Embryonic facial prominence (tissue), 1 donor: ENCODE results near the gene TBXAS1.
"Not testable (repeated sequence)": the region's sequence is repeated elsewhere in the genome, so short reads cannot be mapped to it uniquely, and the experiment has no call there.

Experiments
- DNase-seq: peaks from one replicate; pipeline ENCODE4 v3.0.0-alpha.2; 2016; ENCODE audit errors: extremely low spot score

TBXAS1 gene

DNA sequence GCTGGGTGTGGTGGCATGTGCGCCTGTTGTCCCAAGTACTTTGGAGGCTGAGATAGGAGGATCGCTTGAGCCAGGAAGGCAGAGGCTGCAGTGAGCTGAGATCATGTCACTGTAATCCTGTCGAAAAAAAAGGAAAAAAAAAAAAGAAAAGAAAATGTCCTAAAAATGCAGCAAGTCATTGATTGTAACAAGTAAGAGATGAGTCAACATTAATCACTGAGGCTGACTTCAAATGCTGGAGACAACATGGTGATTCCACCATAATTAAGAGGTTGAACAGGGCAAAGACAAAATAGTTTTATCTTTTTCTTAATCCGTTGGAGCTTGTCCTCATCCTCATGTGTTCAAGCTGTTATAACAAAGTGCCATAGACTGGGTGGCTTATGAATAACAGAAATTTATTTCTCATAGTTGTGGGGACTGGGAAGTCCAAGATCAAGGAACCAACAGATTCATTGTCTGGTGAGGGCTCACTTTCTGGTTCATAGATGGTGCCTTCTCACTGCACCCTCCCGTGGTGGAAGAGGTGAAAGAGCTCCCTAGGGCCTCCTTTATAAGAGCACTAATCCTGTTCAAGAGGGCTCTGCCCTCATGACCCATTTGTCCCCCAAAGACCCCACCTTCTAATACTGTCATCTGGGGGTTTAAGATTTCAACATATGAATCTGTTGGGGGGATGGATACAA, 60.3 kb downstream of the TBXAS1 start:
- DNase-seq = no peak

DNA sequence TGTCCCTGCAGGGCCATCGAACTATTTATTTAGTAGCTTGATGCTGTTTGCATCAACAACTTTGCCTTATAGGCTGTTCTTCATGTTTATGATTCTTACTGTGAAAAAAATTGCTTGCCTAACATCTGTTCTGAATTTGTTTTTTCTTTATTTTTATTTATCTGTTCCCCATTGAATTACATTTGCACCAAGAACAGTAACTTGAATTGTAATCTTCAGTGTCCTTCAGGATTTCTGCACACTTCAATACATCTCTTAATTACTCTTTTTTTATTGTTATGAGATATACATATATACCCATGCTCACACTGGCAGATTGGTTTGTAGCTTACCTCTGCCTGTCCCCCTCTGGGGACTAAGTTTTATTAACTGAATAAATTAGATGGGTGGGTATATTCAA, 64.4 kb downstream of the TBXAS1 start:
- DNase-seq = no peak

DNA sequence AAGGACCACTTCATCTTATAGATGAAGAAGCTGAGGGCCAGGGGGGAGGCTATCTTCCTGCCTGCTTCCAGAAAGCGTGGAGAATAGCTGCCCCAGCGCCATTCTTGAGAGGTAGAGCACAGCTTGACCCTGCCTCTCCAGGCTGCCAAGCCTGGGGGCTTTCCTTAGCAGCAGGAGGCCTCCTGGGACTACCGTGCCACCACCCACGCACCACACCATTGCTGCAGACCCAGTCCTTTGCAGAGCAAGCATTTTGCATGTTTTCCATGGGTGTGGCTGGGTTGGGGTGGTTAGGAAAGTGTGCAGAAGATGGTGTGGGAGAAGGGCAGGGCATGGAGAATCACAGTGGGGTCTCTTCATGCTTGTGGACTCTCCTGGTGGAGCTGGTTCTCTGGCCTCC, 64.9 kb downstream of the TBXAS1 start:
- DNase-seq = no peak

DNA sequence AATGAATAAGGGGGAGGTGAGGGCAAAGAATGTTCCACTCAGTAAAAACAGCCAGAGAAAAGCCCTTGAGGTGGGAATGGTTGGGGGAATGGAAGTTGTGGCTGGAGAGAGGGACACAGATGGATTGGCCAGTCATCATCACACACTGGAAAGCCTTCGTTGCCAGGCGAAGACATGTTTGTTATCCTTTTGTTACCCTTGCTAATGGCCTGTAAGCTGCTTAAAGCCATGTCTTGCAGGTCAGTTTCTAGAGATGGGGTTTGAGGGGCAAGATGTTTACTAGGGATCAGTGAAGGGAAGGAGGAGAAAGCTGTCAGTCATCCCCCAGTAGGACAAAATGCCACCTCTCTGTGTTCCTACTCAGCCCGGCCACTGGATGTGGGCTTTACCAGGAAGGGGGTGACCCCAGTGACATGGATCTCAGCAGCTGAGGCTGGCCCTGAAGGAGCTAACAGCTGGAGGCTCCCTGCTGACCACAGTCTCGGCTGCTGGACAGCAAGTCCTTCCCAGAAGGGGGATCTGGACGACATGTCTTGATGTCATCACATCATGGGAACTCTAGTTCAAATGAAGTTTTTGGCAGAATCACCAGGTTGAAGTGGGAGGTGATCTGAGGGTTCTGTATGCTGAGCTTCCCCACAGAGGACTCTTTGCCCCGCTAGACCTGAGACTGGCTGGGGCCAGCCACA, 66.2 kb downstream of the TBXAS1 start:
- no peak for DNase-seq

DNA sequence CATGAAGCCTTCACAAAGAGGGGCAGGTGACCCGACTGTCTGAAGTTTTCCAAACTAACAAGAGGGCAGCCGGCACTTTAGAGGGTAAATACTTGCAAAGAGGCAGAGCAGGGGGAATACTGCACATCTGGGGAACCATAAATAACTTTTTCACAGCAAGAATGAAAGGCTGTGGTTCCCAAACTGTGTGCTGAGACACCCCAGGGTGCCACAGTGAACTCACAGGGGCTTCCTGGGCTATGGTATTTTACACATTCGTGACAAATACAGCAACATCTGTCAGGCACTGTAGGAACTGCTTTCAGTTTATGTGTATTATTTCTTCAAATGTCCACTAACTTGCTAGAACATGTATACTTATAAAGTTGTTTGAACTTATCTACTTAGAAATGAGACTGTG, 67.2 kb downstream of the TBXAS1 start:
- DNase-seq = no peak

DNA sequence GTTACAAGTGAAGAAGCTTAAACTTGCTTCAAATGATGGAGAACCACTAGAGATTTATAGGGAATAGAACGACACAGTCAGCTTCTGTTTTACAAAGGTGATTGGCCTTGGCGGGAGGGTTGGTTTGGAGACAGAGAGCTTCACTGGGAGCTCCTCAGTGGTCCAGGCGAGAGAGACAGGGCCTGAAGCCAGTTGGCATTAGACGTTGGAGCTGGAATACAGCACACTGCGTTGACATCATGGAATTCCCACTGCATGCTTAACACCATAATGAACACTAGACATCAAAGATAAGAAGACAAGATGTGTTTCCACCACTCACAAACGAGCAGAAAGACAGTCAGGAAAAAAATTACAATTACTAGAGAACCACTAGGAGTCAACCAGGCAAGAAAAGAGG, 67.8 kb downstream of the TBXAS1 start:
- DNase-seq = no peak

DNA sequence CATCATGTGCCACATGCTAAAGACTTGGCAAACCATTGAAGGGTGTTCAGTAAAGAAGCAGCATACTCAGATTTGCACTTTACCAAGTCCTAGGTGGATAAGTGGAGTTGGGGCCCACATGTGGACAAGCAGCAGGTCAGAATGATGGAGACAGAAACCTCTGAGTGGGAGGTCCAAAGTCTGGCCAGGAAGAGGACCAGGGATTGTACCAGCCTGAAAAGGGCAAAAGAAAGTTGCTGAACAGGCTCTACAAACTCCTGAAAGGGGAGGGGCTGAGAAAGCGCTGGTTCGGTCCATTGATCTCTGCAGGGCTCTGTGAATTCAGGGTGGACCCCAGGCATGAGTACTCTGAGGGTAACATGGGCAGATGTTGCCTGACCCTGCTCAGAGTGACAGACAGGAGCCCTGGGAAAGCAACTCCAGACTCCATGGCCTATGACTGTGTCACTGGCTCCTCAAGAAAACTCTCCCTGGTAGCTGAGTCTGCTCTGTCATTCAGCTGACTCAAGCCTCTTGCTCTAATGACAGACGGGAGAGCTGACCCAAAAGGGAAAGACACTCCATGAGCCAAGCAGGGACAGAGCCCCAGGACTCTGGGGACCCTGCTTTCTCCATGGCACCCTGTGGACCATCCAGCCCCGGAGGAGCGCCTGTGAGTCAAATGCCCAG, 68.5 kb downstream of the TBXAS1 start:
- no peak for DNase-seq

DNA sequence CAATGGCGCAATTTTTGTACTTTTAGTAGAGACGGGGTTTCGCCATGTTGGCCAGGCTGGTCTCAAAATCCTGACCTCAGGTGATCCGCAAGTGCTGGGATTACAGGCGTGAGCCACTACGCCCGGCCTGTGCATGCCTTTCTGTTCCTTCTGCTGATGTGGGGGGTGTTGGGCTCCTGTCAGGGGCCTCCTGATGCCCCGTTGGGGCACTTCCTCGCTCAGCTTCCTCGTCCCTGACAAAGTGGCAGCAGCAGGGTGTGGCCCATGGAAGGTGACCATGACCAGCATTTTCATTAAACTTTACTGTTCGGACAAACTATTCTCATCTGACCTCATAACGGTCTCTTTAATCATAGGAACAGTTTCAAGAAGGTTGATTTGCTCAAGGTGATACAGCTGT, 69.4 kb downstream of the TBXAS1 start:
- DNase-seq = no peak

DNA sequence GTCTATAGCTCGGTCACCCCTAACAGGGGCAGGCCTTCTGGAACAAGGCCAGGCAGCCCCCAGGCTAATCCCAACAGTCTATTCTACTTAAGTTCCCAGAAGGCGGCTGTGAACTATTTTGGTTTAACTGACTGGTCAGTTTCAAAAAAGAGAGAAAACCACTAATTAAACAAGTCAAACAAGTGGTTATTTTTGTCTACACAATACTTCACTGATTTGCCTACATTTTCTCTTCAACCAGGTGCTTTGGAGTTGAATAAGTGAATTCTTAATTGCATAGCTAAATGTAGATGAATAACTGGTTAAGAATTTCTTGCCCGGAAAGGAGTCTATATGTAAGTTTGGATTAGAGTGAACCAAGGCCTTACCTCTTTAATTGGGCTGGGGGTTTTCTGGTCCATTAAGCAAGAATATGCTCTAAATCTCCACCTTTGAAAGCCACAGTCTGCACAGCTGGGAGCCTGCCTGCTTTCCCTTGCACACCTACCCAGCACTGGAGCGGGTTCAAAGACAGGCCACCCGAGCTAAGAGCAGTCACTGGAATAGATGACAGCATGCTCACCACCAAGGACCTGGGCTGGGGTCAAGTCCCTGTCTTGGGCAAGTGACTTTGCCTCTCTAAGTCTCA, 70.4 kb downstream of the TBXAS1 start:
- no peak for DNase-seq

DNA sequence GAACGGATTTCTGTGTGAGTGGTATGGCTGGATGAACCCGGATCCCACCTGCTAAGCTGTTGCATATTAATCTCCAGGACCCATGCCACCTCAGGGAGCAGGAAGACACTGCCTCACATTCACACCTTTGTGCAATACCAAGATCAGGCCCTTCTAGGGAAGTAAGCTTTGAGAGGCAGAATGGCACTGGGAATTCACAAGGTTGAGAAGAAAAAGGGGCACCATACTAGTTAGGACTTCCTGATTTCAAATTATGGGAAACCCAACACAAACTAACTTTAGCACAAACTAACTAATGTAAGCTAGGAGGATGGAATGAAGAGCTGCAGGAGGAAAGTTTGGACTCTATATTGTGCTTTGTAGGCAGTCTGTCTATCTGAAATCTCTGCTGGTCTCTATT, 71.3 kb downstream of the TBXAS1 start:
- no peak for DNase-seq

DNA sequence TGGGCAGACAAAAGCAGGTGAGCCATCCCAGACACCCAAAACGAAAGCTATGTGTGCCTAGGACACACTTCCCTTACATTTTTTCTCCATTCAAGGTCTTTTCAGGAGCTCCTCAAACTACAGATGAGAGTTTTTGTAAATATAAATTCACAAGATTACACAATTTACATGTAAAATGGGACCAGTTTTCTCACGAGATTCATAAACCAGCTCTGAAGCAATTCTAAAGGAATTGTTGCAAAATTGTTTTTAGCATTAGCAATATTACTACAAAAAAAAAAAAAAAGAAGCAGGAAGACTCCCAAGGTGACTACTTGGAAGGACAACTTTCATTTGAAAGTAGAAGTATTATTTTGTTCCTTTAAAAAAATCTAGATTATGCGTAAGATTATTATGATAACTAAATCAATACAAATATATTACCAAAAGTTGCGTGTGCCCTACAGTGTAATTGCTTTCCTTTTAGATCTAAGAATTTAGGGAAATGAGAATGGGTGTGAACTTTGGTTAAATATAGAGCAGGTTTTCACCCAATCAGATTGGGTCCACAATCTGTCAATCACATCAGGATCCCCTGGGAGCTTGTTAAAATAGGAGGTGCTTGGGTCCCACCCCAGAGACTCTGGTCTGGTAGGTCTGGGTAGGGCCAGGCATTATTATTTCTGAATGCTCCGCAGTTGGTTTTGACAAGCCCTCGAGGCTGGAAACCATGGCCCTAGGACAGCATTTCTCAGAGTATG, 72.2 kb downstream of the TBXAS1 start:
- DNase-seq = no peak

DNA sequence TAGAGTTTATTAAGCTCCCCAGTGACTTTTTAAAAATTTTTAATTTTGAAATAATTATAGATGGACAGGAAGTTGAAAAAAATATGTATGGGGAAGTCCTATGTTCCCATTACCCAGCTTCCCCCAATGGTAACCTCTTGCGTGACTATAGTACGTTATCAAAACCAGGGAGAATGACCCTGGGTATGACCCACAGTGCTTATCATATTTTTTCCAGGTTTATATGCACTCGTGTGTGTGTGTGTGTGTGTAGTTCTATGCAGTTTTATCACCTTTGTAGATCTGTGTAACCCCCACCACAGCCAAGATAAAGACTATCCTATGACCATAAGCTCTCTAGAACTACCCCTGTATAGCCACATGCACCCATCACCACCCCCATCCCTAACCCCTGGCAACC, 72.8 kb downstream of the TBXAS1 start:
- DNase-seq = no peak

DNA sequence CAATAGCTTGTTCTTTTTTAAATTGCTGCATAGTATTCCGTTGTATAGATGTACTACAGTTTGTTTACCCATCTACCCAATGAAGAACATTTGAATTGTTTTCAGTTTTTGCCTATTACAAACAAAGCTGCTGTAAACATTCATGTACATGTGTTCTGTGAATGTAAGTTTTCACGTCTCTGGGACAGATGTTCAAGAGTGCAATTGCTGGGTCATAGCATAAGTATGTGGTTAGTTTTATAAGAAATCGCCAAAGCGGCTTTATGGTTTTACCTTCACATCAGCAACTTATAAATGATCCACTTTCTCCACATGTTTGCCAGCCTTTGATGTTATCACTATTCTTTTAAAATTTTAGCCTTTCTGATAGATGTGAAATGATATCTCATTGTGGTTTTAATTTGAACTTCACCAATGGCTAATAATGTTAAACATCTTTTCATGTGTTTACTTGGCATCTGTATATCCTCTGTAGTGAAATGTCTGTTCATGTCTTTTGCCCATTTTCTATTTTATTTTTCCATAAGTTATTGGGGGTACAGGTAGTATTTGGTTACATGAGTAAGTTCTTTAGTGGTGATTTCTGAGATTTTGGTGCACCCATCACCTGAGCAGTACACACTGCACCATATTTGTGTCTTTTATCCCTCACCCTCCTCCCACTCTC, 73.5 kb downstream of the TBXAS1 start:
- DNase-seq = no peak

DNA sequence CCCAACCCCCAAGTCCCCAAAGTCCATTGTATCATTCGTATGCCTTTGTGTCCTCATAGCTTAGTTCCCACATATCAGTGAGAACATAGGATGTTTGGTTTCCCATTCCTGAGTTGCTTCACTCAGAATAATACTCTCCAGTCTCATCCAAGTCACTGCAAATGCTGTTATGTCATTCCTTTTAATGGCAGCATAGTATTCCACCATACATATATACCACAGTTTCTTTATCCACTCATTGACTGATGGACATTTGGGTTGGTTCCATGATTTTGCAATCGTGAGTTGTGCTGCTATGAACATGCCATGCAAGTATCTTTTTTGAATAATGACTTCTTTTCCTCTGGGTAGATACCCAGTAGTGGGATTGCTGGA, 74.0 kb downstream of the TBXAS1 start:
- not testable (repeated sequence) for DNase-seq

DNA sequence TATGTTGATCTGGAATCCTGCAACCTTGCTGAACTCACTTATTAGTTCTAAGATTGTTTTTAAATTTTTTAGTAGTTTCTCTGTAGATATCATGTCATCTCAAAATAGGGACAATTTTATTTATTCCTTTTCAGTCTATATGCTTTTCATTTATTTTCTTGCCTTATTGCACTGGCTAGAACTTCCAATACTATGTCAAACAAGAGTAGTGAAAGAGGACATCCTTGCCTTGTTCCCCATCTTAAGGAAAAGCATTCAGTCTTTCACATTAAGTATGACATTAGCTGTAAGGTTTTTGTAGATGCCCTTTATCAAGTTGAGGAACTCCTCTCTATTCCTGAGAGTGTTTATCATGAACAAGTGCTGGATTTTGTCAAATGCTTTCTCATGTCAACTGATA, 77.8 kb downstream of the TBXAS1 start:
- DNase-seq = no peak

DNA sequence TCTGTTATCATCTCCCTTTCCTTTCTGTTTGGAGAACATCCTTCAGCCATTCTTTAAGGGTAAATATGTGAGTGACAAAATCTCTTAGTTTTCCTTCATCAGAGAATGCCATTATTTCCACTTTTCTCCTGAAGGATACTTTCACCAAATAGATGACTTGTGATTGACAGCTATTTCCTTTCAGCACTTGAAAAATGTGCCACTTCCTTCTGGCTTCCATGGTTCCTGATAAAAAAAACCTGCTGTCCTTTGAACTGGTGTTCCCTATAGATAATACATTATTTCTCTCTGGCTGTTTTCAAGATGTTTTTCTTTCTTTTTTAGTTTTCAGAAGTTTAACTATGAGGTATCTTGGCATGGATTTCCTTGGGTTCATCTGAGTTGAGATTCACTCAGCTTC, 79.7 kb downstream of the TBXAS1 start:
- DNase-seq = no peak

DNA sequence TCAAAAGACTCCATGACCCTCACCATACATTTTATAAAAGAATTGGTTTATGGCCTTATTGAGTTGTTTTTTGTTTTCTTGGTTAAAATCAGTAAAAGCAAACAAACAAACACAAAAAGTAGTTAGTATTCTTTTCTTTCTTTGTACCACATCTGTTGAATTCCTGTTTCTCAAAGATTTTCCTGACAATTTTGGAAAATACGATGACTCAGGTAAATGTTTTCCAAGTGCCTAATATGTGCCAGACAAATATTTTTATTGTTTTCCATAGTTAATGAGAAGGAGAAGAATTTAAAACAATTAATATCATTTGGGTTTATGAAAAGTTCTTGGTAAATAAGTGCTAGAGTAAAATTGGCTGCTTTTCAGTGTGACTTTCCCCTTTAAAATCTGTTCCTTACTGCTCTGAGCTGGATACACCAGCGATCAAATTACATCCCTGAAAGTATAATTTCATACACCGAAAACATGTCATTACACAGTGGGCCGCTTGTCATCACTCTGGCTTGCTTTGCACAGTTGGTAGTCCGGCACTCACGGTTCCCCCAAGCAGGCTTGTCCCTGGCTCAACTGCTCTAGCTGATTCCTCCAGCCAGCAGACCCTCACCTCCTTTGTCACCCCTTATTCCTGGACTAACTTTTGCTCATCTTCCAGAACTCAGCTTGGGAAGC, 80.5 kb downstream of the TBXAS1 start:
- no peak for DNase-seq

DNA sequence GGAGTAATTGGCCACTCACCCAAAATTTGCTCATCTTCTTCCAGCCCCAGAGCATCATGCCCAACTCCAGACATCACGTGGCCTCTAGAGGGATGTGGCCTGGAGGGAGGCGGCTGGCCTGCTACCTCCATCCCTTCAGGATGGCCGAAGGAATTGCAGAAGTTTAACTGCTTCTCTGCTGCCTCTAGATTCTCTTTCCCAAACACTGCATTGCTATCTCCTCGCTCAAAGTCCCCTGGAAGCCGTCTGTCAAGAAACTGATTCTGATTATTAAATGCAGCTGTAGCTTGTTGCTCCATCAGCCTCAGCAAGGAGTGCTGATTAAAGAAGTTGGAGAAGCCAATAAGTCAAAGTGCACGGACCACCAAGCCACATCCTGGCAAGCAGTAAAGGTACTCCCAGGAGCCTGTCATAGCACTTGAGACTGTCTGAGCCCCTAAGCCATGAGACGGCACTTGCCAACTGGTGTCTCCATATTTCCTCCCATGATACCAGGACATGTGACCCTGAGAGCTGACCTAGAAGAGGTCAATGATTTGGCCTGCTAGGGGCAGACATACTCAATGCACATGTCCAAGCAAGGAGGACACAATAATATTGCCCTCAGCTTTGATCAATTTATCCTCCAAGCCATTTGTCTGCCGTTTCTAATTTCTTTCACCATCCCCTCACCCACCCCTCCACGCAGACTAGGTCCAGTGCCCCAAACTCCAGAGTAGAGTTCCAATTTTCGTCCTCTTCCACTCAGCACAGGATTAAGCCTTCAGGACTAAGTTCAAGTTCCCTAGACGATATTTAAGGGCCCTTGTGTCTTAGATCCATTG, 84.2 kb downstream of the TBXAS1 start:
- no peak for DNase-seq

DNA sequence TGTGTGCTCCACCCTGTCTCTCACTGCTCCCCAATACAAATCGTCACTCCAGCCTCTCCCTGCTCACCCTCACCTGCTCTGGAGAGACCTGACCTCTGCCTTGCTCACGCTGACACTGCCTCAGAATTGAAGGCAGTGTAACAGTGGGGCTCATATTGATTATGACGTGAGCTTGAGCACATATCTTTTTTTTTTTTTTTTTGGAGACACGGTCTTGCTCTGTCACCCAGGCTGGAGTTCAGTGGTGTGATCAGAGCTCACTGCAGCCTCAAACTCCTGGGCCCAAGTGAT, 84.7 kb downstream of the TBXAS1 start:
- no peak for DNase-seq
